Hematopoietic multipotent progenitor cell treated with erythropoietin and hydrocortisone succinate and interleukin-3 and kit ligand, for 15 days (in vitro differentiated cells): ENCODE data around the gene RFPL2.
"Not testable (repeated sequence)": the region's sequence is repeated elsewhere in the genome, so short reads cannot be mapped to it uniquely, and the experiment has no call there.

ENCODE experiments used
- DNase-seq: peaks from one replicate; pipeline ENCODE4 v3.0.0-alpha.2; 2015; ENCODE audit warnings: low spot score

Gene RFPL2

GRCh38 chr22:32164075-32164860 lies 40.6 kb downstream of the RFPL2 start:
- no peak for DNase-seq

GRCh38 chr22:32160411-32160810 lies 44.5 kb downstream of the RFPL2 start:
- DNase-seq, result not testable (repeated sequence)

GRCh38 chr22:32158712-32159533 lies 46.0 kb downstream of the RFPL2 start, which contains the start of gene C22orf42:
Gene C22orf42, minus strand, starts transcription at chr22:32159303. Its CDS starts 88 bp downstream, at chr22:32159215.
- no peak for DNase-seq

- not testable (repeated sequence) for DNase-seq
These were observed 47.2 kb downstream of the RFPL2 start for GRCh38 chr22:32157632-32158031.

GRCh38 chr22:32154727-32155126 lies 50.1 kb downstream of the RFPL2 start:
- not testable (repeated sequence) for DNase-seq

- not testable (repeated sequence) for DNase-seq
These were observed 53.2 kb downstream of the RFPL2 start for GRCh38 chr22:32151641-32152040.

- not testable (repeated sequence) for DNase-seq
These were observed 54.2 kb downstream of the RFPL2 start for GRCh38 chr22:32150647-32151046.

- DNase-seq, result not testable (repeated sequence)
These were observed 56.5 kb downstream of the RFPL2 start for GRCh38 chr22:32148372-32148771.

- not testable (repeated sequence) for DNase-seq
These were observed 57.7 kb downstream of the RFPL2 start for GRCh38 chr22:32147128-32147527.

GRCh38 chr22:32144496-32145274 lies 60.2 kb downstream of the RFPL2 start:
- no peak for DNase-seq

GRCh38 chr22:32142600-32142999 lies 62.3 kb downstream of the RFPL2 start:
- no peak for DNase-seq

GRCh38 chr22:32140688-32141087 lies 64.2 kb downstream of the RFPL2 start:
- not testable (repeated sequence) for DNase-seq
